Thoracic aorta (tissue), 2 donors: ENCODE results near the gene ZNF189. TPM values are rescaled to one million over a fixed set of nuclear protein-coding genes. Genes with fewer than 3 reads are reported as not detected.

ENCODE experiments used
- ATAC-seq: fragments of 150-250 bp; one replicate; pipeline ENCODE4 v1.8.0; 2017; ENCODE audit warnings: low read depth; ENCODE audit not compliant: insufficient number of reproducible peaks, low FRiP score
- DNase-seq: peaks from one replicate; pipeline ENCODE4 v3.0.0-alpha.2; 2020; ENCODE audit warnings: low spot score
- H3K27ac ChIP-seq, 2 donors: fragments of 200-600 bp; sonication (generic); 1 replicate in 1 of 2; 2 replicates in 1 of 2; pipeline ENCODE4 v1.5.1; 2016; ENCODE audit warnings: mild to moderate bottlenecking in 2 of 2, moderate library complexity in 2 of 2
- H3K27me3 ChIP-seq: fragments of 200-600 bp; sonication (generic); replicated peaks from 2 replicates; pipeline ENCODE4 v1.6.0; 2016; ENCODE audit warnings: mild to moderate bottlenecking; ENCODE audit not compliant: insufficient read depth
- H3K36me3 ChIP-seq: fragments of 200-600 bp; sonication (generic); one replicate; pipeline ENCODE4 v1.5.1; 2016
- H3K4me1 ChIP-seq, 2 donors: fragments of 200-600 bp; sonication (generic); 1 replicate in 1 of 2; 2 replicates in 1 of 2; pipeline versions ENCODE4 v1.5.1 to v1.6.0; 2016; ENCODE audit warnings: low read depth in 2 of 2, mild to moderate bottlenecking in 1 of 2; ENCODE audit not compliant: control insufficient read depth in 1 of 2
- H3K4me3 ChIP-seq: fragments of 200-600 bp; sonication (generic); 2 replicates; pipeline ENCODE4 v1.5.1; 2016; ENCODE audit warnings: mild to moderate bottlenecking
- H3K9me3 ChIP-seq: fragments of 200-600 bp; sonication (generic); 2 replicates; pipeline ENCODE4 v1.5.1; 2016
- CTCF ChIP-seq: fragments of 200-600 bp; sonication (generic); IDR thresholded peaks from one replicate; pipeline ENCODE4 v1.5.1; 2019; ENCODE audit warnings: antibody characterized with exemption
- total RNA-seq, 2 donors: library from RNA; depleted of rRNA; stranded (reverse); fragments of >200 nt; gene quantifications; one replicate each; pipeline versions ENCODE4 v1.1.0 to v1.2.3, GENCODE V29; 2016

Gene ZNF189
- total RNA-seq, 2 donors from 2014 or later: 20.4 to 28.2 TPM

GRCh38 chr9:101371813-101372212 lies 26.8 kb upstream of the ZNF189 start:
- no peak for ATAC-seq

DNA sequence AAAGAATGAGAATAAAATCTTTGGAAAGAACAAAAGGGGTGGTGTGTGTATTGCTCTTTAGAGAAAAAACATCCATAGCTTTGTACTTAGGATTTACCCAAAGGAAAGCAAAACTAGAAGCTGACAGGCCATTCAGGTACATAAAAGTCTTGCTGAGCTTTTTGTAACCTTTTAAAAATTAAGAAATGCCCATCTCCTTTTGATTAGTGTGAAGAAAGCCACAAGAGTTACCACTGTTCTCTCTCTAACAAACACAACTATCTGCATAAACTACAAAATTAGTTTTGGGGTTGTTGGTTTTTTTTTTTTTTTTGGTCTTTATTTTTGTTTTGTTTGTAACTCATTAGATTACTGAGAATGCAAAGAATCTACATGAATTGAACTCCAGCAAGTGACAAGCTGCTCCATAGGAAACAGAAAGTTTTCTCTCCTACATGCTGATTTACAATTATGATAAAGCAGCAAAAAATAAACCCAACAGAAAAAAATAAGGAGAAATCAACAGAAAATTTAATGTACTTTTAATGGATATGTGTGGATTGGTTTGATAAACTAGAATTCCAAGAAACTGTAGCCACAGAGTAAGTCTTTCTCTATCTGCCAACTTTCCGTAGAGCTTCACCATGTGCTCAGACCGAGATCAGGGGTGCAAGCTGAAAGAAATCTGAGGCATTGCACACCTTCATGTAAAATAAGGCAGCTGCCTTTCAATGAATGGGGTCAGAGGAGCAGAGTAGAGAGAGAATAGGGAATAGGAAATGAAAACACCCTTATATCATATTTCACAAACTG lies 26.1 kb upstream of the ZNF189 start:
- TF ChIP-seq CTCF: no peak
- H3K27me3 ChIP-seq: no peaks in the 10 kb centered on the region
- DNase-seq: no peak
- no peak overlapping the region for H3K27ac ChIP-seq
- no peak overlapping the region for H3K4me3 ChIP-seq
- no peaks in the 10 kb centered on the region for H3K4me1 ChIP-seq
- no peaks in the 10 kb centered on the region for H3K36me3 ChIP-seq
- ATAC-seq: no peak
- no peaks in the 10 kb centered on the region for H3K9me3 ChIP-seq

More at GRCh38 chr9:101371813-101372212, 26.8 kb upstream of the ZNF189 start:
- H3K27me3 ChIP-seq: no peaks in the 10 kb centered on the region
- no peak for DNase-seq
- H3K4me3 ChIP-seq: no peak overlapping the region
- H3K4me1 ChIP-seq: no peaks in the 10 kb centered on the region
- H3K27ac ChIP-seq: no peak overlapping the region
- no peak for TF ChIP-seq CTCF
- H3K9me3 ChIP-seq: no peaks in the 10 kb centered on the region
- H3K36me3 ChIP-seq: no peaks in the 10 kb centered on the region

GRCh38 chr9:101375546-101375945 lies 23.1 kb upstream of the ZNF189 start:
- H3K27me3 ChIP-seq: no peaks in the 10 kb centered on the region
- H3K36me3 ChIP-seq: no peaks in the 10 kb centered on the region
- no peak overlapping the region for H3K4me3 ChIP-seq
- no peak for TF ChIP-seq CTCF
- no peaks in the 10 kb centered on the region for H3K9me3 ChIP-seq
- no peak overlapping the region for H3K27ac ChIP-seq
- no peaks in the 10 kb centered on the region for H3K4me1 ChIP-seq
- DNase-seq: no peak
- ATAC-seq: no peak

GRCh38 chr9:101376111-101376848 lies 22.4 kb upstream of the ZNF189 start:
- Histone ChIP-seq H3K27ac (no peak overlapping the region), H3K27me3 (no peaks in the 10 kb centered on the region), H3K9me3 (no peaks in the 10 kb centered on the region), H3K4me1 (no peaks in the 10 kb centered on the region), H3K4me3 (no peak overlapping the region), H3K36me3 (no peaks in the 10 kb centered on the region)
- DNase-seq: no peak
- no peak for ATAC-seq
- no peak for TF ChIP-seq CTCF

GRCh38 chr9:101380295-101380694 lies 18.4 kb upstream of the ZNF189 start:
- no peak for DNase-seq
- no peaks in the 10 kb centered on the region for H3K27me3 ChIP-seq
- no peak for ATAC-seq
- no peaks in the 10 kb centered on the region for H3K4me1 ChIP-seq
- no peak overlapping the region for H3K4me3 ChIP-seq
- peaks cover 11% of the 10 kb centered on the region for H3K9me3 ChIP-seq
- no peak overlapping the region for H3K27ac ChIP-seq
- no peak for TF ChIP-seq CTCF
- H3K36me3 ChIP-seq: no peaks in the 10 kb centered on the region
